K562 (cell line): Measurements from ENCODE around the gene TRMT1L. TPM values are rescaled to one million over a fixed set of nuclear protein-coding genes. Genes with fewer than 3 reads are reported as not detected.

Experiments used
- ASH1L ChIP-seq: fragments of 450-650 bp; IDR thresholded peaks from 2 replicates; pipeline ENCODE4 v1.6.1; 2018; ENCODE audit warnings: borderline replicate concordance, mild to moderate bottlenecking, low read depth; ENCODE audit not compliant: partially characterized antibody
- KDM1A ChIP-seq, 2 experiments: fragments of 450-650 bp; IDR thresholded peaks; 2 replicates each; pipeline ENCODE4 v1.6.1; 2016; ENCODE audit warnings: mild to moderate bottlenecking in 2 of 2
- KDM2B ChIP-seq: fragments of 250-450 bp; sonication (Bioruptor Pico); IDR thresholded peaks from 2 replicates; pipeline ENCODE4 v1.8.0; 2021; ENCODE audit warnings: mild to moderate bottlenecking, moderate library complexity
- LARP7 ChIP-seq: fragments of 450-650 bp; IDR thresholded peaks from 2 replicates; pipeline ENCODE4 v1.6.1; 2016
- MXI1 ChIP-seq: IDR thresholded peaks from 2 replicates; pipeline ENCODE4 v1.6.1; 2011; ENCODE audit warnings: low read depth, mild to moderate bottlenecking, improper control_type of control experiment, low read length
- NEUROD1 ChIP-seq: fragments of 150-350 bp; IDR thresholded peaks from 2 replicates; pipeline ENCODE4 v1.6.1; 2014; ENCODE audit warnings: borderline replicate concordance, low read length, low read depth; ENCODE audit not compliant: partially characterized antibody
- NR2C1 ChIP-seq, 2 experiments: fragments of 450-650 bp; IDR thresholded peaks; 2 replicates each; pipeline ENCODE4 v1.6.1; 2017; ENCODE audit warnings: mild to moderate bottlenecking in 2 of 2, antibody characterized with exemption in 1 of 2, inconsistent platforms in 1 of 2, missing compliant biosample characterization in 1 of 2, missing genetic modification characterization in 1 of 2
- RBM22 ChIP-seq: fragments of 200-400 bp; formaldehyde crosslinking; IDR thresholded peaks from 2 replicates; pipeline ENCODE4 v1.6.1; 2018; ENCODE audit warnings: low read length, low read depth; ENCODE audit not compliant: poor library complexity, severe bottlenecking
- SETDB1 ChIP-seq: IDR thresholded peaks from one replicate; pipeline ENCODE4 v1.6.1; 2012; ENCODE audit warnings: low read length, control low read depth, inconsistent platforms
- SMC3 ChIP-seq: conservative IDR thresholded peaks from 2 replicates; pipeline ENCODE4 v1.6.1; 2011; ENCODE audit warnings: low read depth, low read length, improper control_type of control experiment; ENCODE audit not compliant: insufficient read depth
- TCF7L2 ChIP-seq: fragments of 150-350 bp; IDR thresholded peaks from 2 replicates; pipeline ENCODE4 v1.6.1; 2016; ENCODE audit warnings: low read depth, mild to moderate bottlenecking, low read length, moderate library complexity
- TEAD2 ChIP-seq: fragments of 450-650 bp; IDR thresholded peaks from 2 replicates; pipeline ENCODE4 v1.6.1; 2016; ENCODE audit warnings: missing genetic modification characterization, control low read depth, missing compliant biosample characterization
- TEAD4 ChIP-seq, 2 experiments: sonication (generic) in 1 of 2; formaldehyde crosslinking in 1 of 2; IDR thresholded peaks; 2 replicates each; pipeline versions ENCODE4 v1.6.1 to v1.8.0; 2012 to 2022; ENCODE audit warnings: borderline replicate concordance in 1 of 2, inconsistent platforms in 1 of 2, low read length in 1 of 2, mild to moderate bottlenecking in 1 of 2, missing genetic modification reagents in 1 of 2
- ZNF263 ChIP-seq: sonication (generic); formaldehyde crosslinking; IDR thresholded peaks from 2 replicates; pipeline ENCODE4 v1.8.0; 2022; ENCODE audit warnings: mild to moderate bottlenecking, missing genetic modification reagents, borderline replicate concordance
- polyA plus RNA-seq, 8 experiments: library from polyadenylated mRNA; depleted of rRNA in 4 of 8; stranded (reverse) in 5 of 8; unstranded in 3 of 8; fragments of >200 nt; fragmentation: Nextera tagmentation in 2 of 8; fragmentation: Illumina TruSeq in 1 of 8; extraction: Ambion mirVana in 2 of 8; extraction: Trizol in 1 of 8; gene quantifications; 2 replicates each; pipeline versions ENCODE4 v1.2.1 to v1.2.3, GENCODE V29; 2011 to 2014; ENCODE audit warnings: inconsistent platforms in 1 of 8, missing spikeins in 1 of 8
- total RNA-seq, 7 experiments: library from RNA; depleted of rRNA in 6 of 7; stranded (reverse); fragments of >200 nt in 6 of 7; fragmentation: Illumina TruSeq in 2 of 7; extraction: Trizol in 2 of 7; gene quantifications; 2 replicates each; pipeline versions ENCODE4 v1.2.1 to v1.2.3, GENCODE V29; 2011 to 2021; ENCODE audit warnings: low replicate concordance in 1 of 7
- TF ChIP-seq, protein P1 (sequence below): fragments of 250-450 bp; sonication (Bioruptor Pico); IDR thresholded peaks from 2 replicates; pipeline ENCODE4 v1.8.0; 2022; ENCODE audit warnings: inconsistent platforms, mild to moderate bottlenecking, moderate library complexity, borderline replicate concordance
- TF ChIP-seq, protein P2 (sequence below): sonication (generic); formaldehyde crosslinking; IDR thresholded peaks from 2 replicates; pipeline ENCODE4 v1.9.0; 2022; ENCODE audit warnings: mild to moderate bottlenecking, missing genetic modification reagents
- TF ChIP-seq, protein P3 (sequence below): fragments of 250-450 bp; sonication (Bioruptor Pico); IDR thresholded peaks from 2 replicates; pipeline ENCODE4 v1.5.0; 2021
- TF ChIP-seq, protein P4 (sequence below): fragments of 150-350 bp; IDR thresholded peaks from 2 replicates; pipeline ENCODE4 v1.6.1; 2014; ENCODE audit warnings: low read depth, mild to moderate bottlenecking, low read length, borderline replicate concordance
- TF ChIP-seq, protein P5 (sequence below): fragments of 450-650 bp; IDR thresholded peaks from 2 replicates; pipeline ENCODE4 v1.6.1; 2014; ENCODE audit warnings: low read depth, mild to moderate bottlenecking, moderate library complexity, borderline replicate concordance

TRMT1L gene
- total and polyA plus RNA-seq, 9 of the 15 experiments (the other 6 are each of a cell fraction or from before 2014, with no cell fraction given) = 6.4 to 88.9 (median 32.9) TPM

DNA sequence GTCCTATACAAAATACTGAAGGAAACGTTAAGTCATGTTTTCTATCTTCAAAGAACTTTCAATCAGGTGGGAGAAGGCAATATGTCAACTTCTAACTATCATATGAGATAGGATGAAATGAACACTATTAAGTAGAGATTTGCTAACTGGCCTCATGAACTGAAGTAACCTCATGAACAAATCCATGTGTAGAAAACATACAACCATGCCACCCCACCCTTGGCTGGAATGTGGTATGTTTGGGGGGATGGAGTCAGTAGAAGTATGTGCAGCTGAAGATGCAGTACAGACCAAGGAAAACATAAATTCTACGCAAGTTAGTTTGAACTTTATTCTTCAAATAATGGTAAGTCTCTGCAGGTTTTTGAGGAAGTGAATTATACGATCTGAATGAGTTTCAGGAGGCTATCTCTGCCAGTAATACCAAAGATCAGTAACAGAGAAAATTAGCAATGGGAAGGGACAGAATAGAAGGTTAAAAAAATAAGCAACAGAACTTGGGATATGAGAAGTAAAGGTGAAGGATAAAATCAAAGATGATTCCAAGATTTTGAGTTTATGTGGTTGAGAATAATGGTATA, 4.5 kb downstream of the TRMT1L start (continued):
- TF ChIP-seq KDM1A (IDR thresholded peaks at IDR 0.05) (peak; percentile 47 to 63; a peak in 2 of 4 replicates), MXI1 (no peak), NEUROD1 (no peak), TCF7L2 (no peak), SMC3 (no peak), ASH1L (no peak), NR2C1 (IDR thresholded peaks at IDR 0.05) (no peak), NR2C1 (tag; IDR thresholded peaks at IDR 0.05) (no peak), ZNF263 (CRISPR knock-in tag) (no peak), TEAD4 (IDR thresholded peaks at IDR 0.05; ENCODE audit: low read length) (peak; percentile 71), TEAD4 (CRISPR knock-in tag; IDR thresholded peaks at IDR 0.05; ENCODE audit: borderline replicate concordance) (no peak), RBM22 (no peak), TEAD2 (tag) (peak; percentile 79), LARP7 (no peak), SETDB1 (no peak), KDM2B (CRISPR knock-in tag) (no peak)
- TF ChIP-seq, protein P1, sequence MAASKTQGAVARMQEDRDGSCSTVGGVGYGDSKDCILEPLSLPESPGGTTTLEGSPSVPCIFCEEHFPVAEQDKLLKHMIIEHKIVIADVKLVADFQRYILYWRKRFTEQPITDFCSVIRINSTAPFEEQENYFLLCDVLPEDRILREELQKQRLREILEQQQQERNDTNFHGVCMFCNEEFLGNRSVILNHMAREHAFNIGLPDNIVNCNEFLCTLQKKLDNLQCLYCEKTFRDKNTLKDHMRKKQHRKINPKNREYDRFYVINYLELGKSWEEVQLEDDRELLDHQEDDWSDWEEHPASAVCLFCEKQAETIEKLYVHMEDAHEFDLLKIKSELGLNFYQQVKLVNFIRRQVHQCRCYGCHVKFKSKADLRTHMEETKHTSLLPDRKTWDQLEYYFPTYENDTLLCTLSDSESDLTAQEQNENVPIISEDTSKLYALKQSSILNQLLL = no peak
- TF ChIP-seq, protein P2, sequence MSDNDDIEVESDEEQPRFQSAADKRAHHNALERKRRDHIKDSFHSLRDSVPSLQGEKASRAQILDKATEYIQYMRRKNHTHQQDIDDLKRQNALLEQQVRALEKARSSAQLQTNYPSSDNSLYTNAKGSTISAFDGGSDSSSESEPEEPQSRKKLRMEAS (CRISPR knock-in tag) = no peak
- TF ChIP-seq, protein P3, sequence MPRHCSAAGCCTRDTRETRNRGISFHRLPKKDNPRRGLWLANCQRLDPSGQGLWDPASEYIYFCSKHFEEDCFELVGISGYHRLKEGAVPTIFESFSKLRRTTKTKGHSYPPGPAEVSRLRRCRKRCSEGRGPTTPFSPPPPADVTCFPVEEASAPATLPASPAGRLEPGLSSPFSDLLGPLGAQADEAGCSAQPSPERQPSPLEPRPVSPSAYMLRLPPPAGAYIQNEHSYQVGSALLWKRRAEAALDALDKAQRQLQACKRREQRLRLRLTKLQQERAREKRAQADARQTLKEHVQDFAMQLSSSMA (CRISPR knock-in tag) = no peak
- TF ChIP-seq, protein P4, sequence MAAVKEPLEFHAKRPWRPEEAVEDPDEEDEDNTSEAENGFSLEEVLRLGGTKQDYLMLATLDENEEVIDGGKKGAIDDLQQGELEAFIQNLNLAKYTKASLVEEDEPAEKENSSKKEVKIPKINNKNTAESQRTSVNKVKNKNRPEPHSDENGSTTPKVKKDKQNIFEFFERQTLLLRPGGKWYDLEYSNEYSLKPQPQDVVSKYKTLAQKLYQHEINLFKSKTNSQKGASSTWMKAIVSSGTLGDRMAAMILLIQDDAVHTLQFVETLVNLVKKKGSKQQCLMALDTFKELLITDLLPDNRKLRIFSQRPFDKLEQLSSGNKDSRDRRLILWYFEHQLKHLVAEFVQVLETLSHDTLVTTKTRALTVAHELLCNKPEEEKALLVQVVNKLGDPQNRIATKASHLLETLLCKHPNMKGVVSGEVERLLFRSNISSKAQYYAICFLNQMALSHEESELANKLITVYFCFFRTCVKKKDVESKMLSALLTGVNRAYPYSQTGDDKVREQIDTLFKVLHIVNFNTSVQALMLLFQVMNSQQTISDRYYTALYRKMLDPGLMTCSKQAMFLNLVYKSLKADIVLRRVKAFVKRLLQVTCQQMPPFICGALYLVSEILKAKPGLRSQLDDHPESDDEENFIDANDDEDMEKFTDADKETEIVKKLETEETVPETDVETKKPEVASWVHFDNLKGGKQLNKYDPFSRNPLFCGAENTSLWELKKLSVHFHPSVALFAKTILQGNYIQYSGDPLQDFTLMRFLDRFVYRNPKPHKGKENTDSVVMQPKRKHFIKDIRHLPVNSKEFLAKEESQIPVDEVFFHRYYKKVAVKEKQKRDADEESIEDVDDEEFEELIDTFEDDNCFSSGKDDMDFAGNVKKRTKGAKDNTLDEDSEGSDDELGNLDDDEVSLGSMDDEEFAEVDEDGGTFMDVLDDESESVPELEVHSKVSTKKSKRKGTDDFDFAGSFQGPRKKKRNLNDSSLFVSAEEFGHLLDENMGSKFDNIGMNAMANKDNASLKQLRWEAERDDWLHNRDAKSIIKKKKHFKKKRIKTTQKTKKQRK = no peak
- TF ChIP-seq, protein P5, sequence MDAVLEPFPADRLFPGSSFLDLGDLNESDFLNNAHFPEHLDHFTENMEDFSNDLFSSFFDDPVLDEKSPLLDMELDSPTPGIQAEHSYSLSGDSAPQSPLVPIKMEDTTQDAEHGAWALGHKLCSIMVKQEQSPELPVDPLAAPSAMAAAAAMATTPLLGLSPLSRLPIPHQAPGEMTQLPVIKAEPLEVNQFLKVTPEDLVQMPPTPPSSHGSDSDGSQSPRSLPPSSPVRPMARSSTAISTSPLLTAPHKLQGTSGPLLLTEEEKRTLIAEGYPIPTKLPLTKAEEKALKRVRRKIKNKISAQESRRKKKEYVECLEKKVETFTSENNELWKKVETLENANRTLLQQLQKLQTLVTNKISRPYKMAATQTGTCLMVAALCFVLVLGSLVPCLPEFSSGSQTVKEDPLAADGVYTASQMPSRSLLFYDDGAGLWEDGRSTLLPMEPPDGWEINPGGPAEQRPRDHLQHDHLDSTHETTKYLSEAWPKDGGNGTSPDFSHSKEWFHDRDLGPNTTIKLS = no peak
